Erythroblast (primary cell): Measurements from ENCODE around the gene DNAJC2.

Source experiments
- GATA1 ChIP-seq: IDR thresholded peaks from 2 replicates; pipeline ENCODE4 v1.6.1; 2011; ENCODE audit warnings: low read depth, mild to moderate bottlenecking, control low read depth, low read length, moderate library complexity
- POLR2A ChIP-seq: IDR thresholded peaks from 2 replicates; pipeline ENCODE4 v1.6.1; 2011; ENCODE audit warnings: mild to moderate bottlenecking, low read length

DNA sequence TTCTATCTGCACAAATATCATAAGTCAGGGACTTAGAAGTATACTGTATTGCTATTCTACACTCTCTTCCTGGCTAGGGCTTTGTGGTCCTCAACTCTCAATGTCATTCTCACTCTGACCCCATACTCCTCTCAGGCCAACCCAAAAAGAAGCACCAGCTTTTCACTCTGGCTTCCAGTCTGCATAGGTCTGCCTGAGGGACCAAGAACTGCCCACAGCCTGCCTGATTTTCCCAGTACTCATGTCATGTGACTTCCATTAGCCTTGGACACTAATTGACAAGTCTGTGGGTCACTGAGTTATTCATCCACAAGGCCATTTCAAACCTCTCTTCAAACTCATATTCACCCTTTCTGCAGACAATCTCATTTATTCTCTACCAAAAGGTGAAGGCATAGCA is 27.6 kb downstream of the DNAJC2 start:
- TF ChIP-seq POLR2A (peak; percentile 20), GATA1 (no peak)
